ENCODE measurements around the gene CCDC102B. TPM values are rescaled to one million over a fixed set of nuclear protein-coding genes. Genes with fewer than 3 reads are reported as not detected.

The CCDC102B gene
- total RNA-seq, 4 donors from 2014 or later, result 12.9 to 17.1 (median 16.2) TPM

- Histone ChIP-seq H3K4me3 (replicated peaks in 1 of 3) (no peak overlapping the region), H3K27me3 (no peaks in the 10 kb centered on the region), H3K27ac (no peak overlapping the region), H3K36me3 (no peaks in the 10 kb centered on the region), H3K9me3 (no peaks in the 10 kb centered on the region), H3K4me1 (no peaks in the 10 kb centered on the region)
- DNase-seq, result no peak
- intact Hi-C loops (cut with DNase I), result no loop called here
- no peak for TF ChIP-seq POLR2A (IDR thresholded peaks at IDR 0.05)
- TF ChIP-seq, protein P1, sequence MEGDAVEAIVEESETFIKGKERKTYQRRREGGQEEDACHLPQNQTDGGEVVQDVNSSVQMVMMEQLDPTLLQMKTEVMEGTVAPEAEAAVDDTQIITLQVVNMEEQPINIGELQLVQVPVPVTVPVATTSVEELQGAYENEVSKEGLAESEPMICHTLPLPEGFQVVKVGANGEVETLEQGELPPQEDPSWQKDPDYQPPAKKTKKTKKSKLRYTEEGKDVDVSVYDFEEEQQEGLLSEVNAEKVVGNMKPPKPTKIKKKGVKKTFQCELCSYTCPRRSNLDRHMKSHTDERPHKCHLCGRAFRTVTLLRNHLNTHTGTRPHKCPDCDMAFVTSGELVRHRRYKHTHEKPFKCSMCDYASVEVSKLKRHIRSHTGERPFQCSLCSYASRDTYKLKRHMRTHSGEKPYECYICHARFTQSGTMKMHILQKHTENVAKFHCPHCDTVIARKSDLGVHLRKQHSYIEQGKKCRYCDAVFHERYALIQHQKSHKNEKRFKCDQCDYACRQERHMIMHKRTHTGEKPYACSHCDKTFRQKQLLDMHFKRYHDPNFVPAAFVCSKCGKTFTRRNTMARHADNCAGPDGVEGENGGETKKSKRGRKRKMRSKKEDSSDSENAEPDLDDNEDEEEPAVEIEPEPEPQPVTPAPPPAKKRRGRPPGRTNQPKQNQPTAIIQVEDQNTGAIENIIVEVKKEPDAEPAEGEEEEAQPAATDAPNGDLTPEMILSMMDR (IDR thresholded peaks at IDR 0.05), result no peak
Measured at GRCh38 chr18:68991286-68991685, 193.4 kb downstream of the CCDC102B start.

DNA sequence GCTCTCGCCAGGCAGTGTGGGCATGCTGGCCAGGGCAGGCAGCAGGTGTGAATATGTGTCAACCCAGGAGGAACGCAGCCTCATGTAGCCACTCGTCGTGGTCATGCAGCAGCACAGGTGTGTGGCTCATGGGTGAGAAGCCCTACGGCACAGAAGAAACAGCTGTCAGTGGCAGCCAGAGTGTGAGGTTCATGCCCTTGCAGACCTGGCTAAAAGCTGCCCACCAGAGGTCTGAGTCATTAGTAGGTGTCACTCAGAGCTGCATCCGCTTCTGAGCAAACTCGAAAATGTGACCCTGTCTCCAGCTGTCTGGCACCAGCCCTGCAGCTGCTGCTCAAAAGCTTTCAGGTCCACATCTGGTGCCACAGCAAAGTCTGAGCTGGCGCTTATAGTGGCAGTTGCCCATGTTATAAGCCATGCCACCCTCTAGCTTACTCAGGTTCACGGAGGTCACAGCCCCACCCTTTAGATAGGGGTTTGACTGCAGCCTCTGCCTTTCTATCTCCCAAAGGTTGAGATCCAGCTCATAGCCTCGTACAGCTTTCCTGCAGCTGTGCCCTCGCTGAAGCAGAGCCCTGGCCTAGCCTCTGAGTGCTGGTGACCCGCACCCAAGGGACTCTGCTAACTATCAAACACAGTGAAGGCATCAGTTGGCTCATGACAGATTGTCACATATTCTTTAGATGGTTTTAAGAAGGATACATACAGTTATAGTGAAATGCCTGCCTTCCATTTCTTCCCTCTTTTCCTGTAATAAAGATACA is 195.0 kb downstream of the CCDC102B start:
- DNase-seq, result no peak
- WGBS, 2 donors, result 85 to 87% methylated on average over 11 to 12 of the region's 12 CpGs
- H3K27me3 ChIP-seq, result no peaks in the 10 kb centered on the region
- H3K4me3 ChIP-seq (replicated peaks in 1 of 3), result no peak overlapping the region
- no peaks in the 10 kb centered on the region for H3K36me3 ChIP-seq
- H3K27ac ChIP-seq, result no peak overlapping the region
- no peaks in the 10 kb centered on the region for H3K4me1 ChIP-seq
- no peak for TF ChIP-seq POLR2A (IDR thresholded peaks at IDR 0.05)
- TF ChIP-seq, protein P1 (IDR thresholded peaks at IDR 0.05), result no peak
- H3K9me3 ChIP-seq, result no peaks in the 10 kb centered on the region
- intact Hi-C loops (cut with DNase I), result no loop called here

DNA sequence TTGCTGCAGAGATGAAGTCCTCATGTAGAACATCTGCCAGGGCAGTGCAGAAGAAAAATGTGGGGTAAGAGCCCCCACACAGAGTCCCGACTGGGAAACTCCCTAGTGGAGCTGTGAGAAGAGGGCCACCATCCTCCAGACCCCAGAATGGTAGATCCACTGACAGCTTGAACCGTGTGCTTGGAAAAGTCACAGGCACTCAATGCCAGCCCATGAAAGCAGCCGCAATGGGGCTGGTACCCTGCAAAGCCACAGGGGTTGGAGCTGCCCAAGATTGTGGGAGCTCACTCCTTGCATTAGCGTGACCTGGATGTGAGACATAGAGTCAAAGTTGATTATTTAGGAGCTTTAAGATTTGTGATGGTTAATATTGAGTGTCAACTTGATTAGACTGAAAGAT is 197.8 kb downstream of the CCDC102B start:
- 73 to 100% methylated on average over 3 to 4 of the region's 4 CpGs for WGBS, 2 donors
- Histone ChIP-seq H3K36me3 (no peaks in the 10 kb centered on the region), H3K4me3 (replicated peaks in 1 of 3) (no peak overlapping the region), H3K9me3 (no peaks in the 10 kb centered on the region), H3K4me1 (no peaks in the 10 kb centered on the region), H3K27me3 (no peaks in the 10 kb centered on the region), H3K27ac (no peak overlapping the region)
- TF ChIP-seq POLR2A (IDR thresholded peaks at IDR 0.05), result no peak
- TF ChIP-seq, protein P1 (IDR thresholded peaks at IDR 0.05), result no peak
- no peak for DNase-seq
- intact Hi-C loops (cut with DNase I), result no loop called here

DNA sequence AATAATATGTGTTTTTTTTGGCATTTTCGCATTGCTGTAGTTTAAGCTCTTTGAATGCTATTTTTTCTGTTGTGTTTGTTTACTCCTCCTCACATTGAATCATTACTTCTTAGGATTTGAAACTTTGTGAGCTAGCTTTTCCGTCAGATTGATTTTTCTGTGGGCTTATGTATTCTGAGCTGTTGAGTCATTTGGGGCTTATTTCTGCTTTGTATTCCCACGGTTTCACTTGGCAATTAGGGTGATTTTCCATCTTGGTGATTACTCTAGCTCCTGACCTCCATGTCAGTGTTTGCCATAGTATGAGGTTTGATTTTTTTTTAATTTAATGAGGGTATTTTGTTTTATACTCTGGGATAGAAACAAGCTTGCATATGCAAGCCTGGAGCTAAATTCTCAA is 200.0 kb downstream of the CCDC102B start:
- H3K27ac ChIP-seq, result no peak overlapping the region
- H3K4me3 ChIP-seq (replicated peaks in 1 of 3), result no peak overlapping the region
- intact Hi-C loops (cut with DNase I), result no loop called here
- no peaks in the 10 kb centered on the region for H3K27me3 ChIP-seq
- DNase-seq, result no peak
- TF ChIP-seq, protein P1 (IDR thresholded peaks at IDR 0.05), result no peak
- no peak for TF ChIP-seq POLR2A (IDR thresholded peaks at IDR 0.05)
- WGBS, 2 donors, result 68 to 75% methylated on average over 3 of the region's 3 CpGs
- no peaks in the 10 kb centered on the region for H3K4me1 ChIP-seq
- H3K36me3 ChIP-seq, result no peaks in the 10 kb centered on the region
- no peaks in the 10 kb centered on the region for H3K9me3 ChIP-seq

DNA sequence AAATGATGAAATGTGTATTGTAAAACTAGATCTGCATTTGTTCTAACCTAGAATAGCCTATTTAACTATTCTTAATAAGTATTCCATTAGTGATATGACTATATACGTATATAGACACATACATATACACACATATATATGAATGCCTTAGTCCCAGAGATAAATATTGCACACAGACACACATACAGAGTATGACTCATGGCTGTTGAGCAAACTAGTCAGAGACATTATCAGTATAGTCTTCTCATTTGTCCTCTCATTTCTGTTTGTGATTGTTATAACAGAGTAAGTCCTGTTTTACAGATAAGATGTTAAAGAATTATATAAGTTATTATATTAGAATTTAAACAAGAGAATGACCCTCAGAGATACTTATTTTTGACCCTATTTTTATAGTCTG is 202.5 kb downstream of the CCDC102B start:
- Histone ChIP-seq H3K4me1 (no peaks in the 10 kb centered on the region), H3K4me3 (replicated peaks in 1 of 3) (no peak overlapping the region)
- 93 to 94% methylated on average over 1 of the region's 1 CpG for WGBS, 2 donors

More for the DNA sequence above, 202.5 kb downstream of the CCDC102B start:
- Histone ChIP-seq H3K9me3 (no peaks in the 10 kb centered on the region), H3K27me3 (no peaks in the 10 kb centered on the region), H3K27ac (no peak overlapping the region), H3K36me3 (no peaks in the 10 kb centered on the region)
- no peak for DNase-seq
- intact Hi-C loops (cut with DNase I), result no loop called here
- no peak for TF ChIP-seq POLR2A (IDR thresholded peaks at IDR 0.05)
- TF ChIP-seq, protein P1 (IDR thresholded peaks at IDR 0.05), result no peak

Data from thyroid gland (tissue), 4 donors.